Testis (tissue), 3 donors: ENCODE results near the gene DRC7. TPM values are rescaled to one million over a fixed set of nuclear protein-coding genes. Genes with fewer than 3 reads are reported as not detected.
"Not testable (repeated sequence)": the region's sequence is repeated elsewhere in the genome, so short reads cannot be mapped to it uniquely, and the experiment has no call there.

Experiments
- DNase-seq: peaks from one replicate; pipeline ENCODE4 v3.0.0-alpha.2; 2019
- H3K27ac ChIP-seq, 2 donors: fragments of 200-600 bp; sonication (generic); one replicate each; pipeline ENCODE4 v1.5.1; 2019
- H3K27me3 ChIP-seq: fragments of 200-600 bp; sonication (generic); one replicate; pipeline ENCODE4 v1.5.1; 2019
- H3K36me3 ChIP-seq: fragments of 200-600 bp; sonication (generic); one replicate; pipeline ENCODE4 v1.5.1; 2017; ENCODE audit warnings: low read depth; ENCODE audit errors: missing control alignments
- H3K4me1 ChIP-seq: fragments of 200-600 bp; sonication (generic); one replicate; pipeline ENCODE4 v1.5.1; 2019
- H3K4me3 ChIP-seq, 2 donors: fragments of 200-600 bp; sonication (generic); one replicate each; pipeline ENCODE4 v1.5.1; 2017 to 2019
- H3K9me3 ChIP-seq: fragments of 200-600 bp; sonication (generic); one replicate; pipeline ENCODE4 v1.5.1; 2017
- POLR2A ChIP-seq: fragments of 450-650 bp; IDR thresholded peaks from one replicate; pipeline ENCODE4 v1.6.1; 2017; ENCODE audit warnings: antibody characterized with exemption, mild to moderate bottlenecking, moderate library complexity
- WGBS, 2 donors: methylation state at CpG; one replicate each; pipeline ENCODE4 v1.1.5; 2018; 5-methylcytosine and 5-hydroxymethylcytosine counted together
- intact Hi-C: fragments of 100-400 bp; cut with DNase I; formaldehyde crosslinking; loops from one replicate; pipeline ENCODE4 v1.15.1; 2023; ENCODE audit warnings: low total_unique reads
- polyA plus RNA-seq: library from polyadenylated mRNA; stranded (reverse); fragments of 350-450 nt; fragmentation: Illumina TruSeq; extraction: RNeasy Lipid Tissue Mini Kit (QIAGEN cat#74804); gene quantifications from one replicate; pipeline ENCODE4 v1.2.3, GENCODE V29; 2014; ENCODE audit warnings: low read depth, low replicate concordance; ENCODE audit not compliant: insufficient read depth
- total RNA-seq, 2 donors: library from RNA; depleted of rRNA; stranded (reverse); fragments of >200 nt; gene quantifications; one replicate each; pipeline ENCODE4 v1.2.3, GENCODE V29; 2016
- TF ChIP-seq, protein P1 (sequence below), 3 experiments: fragments of 450-650 bp in 2 of 3; fragments of 200-600 bp in 1 of 3; sonication (generic) in 1 of 3; IDR thresholded peaks; one replicate each; pipeline ENCODE4 v1.5.1; 2016 to 2019; ENCODE audit warnings: antibody characterized with exemption in 3 of 3, mild to moderate bottlenecking in 2 of 3, moderate library complexity in 1 of 3

DRC7 gene
- total and polyA plus RNA-seq, 3 donors from 2014 or later: 35.4 to 199 (median 62.7) TPM

DNA sequence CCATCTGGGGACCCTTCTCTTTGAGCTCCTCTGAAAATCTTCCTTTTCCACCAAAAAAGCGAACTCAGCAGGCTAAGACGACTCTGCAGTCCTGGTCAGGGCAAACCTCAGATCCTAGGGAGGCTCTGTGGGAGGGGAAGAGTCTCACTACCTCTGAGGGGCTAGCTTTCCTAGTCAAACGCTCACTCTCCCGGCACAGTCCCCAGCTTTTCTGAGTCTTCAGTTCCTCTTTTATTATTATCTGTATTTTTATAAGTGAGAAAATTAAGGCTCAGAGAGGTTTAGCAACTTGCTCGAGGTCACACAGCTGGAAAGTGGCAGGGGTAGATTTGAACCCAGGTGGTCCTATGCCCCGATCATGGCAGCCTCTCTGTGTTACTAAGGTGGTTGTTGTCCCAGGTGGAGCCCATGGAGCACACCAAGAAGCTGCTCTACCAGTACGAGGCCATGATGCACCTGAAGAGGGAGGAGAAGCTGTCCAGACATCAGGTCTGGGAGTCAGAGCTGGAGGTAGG lies 31.9 kb downstream of the DRC7 start:
- no peaks in the 10 kb centered on the region for H3K9me3 ChIP-seq
- no peaks in the 10 kb centered on the region for H3K27me3 ChIP-seq
- no peaks in the 10 kb centered on the region for H3K4me1 ChIP-seq
- TF ChIP-seq, protein P1, sequence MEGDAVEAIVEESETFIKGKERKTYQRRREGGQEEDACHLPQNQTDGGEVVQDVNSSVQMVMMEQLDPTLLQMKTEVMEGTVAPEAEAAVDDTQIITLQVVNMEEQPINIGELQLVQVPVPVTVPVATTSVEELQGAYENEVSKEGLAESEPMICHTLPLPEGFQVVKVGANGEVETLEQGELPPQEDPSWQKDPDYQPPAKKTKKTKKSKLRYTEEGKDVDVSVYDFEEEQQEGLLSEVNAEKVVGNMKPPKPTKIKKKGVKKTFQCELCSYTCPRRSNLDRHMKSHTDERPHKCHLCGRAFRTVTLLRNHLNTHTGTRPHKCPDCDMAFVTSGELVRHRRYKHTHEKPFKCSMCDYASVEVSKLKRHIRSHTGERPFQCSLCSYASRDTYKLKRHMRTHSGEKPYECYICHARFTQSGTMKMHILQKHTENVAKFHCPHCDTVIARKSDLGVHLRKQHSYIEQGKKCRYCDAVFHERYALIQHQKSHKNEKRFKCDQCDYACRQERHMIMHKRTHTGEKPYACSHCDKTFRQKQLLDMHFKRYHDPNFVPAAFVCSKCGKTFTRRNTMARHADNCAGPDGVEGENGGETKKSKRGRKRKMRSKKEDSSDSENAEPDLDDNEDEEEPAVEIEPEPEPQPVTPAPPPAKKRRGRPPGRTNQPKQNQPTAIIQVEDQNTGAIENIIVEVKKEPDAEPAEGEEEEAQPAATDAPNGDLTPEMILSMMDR (IDR thresholded peaks at IDR 0.05): no peak
- no peak for TF ChIP-seq POLR2A
- WGBS, 2 donors: 62 to 72% methylated on average over 7 of the region's 7 CpGs
- no peak for DNase-seq
- intact Hi-C loops: no loop called here
- no peaks in the 10 kb centered on the region for H3K36me3 ChIP-seq
- no peak overlapping the region for H3K4me3 ChIP-seq
- H3K27ac ChIP-seq: no peak overlapping the region

DNA sequence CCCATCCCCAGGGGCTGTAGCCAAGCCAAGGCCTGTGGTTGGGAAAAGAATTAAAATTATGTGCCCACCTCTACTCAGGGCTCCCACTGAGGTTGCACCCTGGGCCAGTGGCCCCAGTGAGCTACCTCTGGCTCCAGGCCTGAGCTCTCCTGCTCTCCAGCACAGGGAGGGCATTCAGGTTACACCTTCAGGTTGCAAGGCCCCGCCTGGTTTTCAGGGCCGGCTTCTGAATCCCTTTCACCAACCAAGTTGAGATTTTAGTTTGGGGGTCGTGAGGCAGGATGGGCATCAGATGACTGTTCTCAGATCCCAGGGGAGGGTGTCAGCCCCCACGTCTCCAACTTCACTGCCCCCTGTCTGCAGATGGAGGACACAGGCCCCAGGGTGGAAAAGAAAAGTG lies 33.0 kb downstream of the DRC7 start:
- no peaks in the 10 kb centered on the region for H3K36me3 ChIP-seq
- TF ChIP-seq, protein P1 (IDR thresholded peaks at IDR 0.05): no peak
- H3K4me3 ChIP-seq: no peak overlapping the region
- H3K27me3 ChIP-seq: no peaks in the 10 kb centered on the region
- WGBS, 2 donors: 74 to 80% methylated on average over 4 of the region's 4 CpGs
- intact Hi-C loops: no loop called here
- H3K27ac ChIP-seq: no peak overlapping the region
- DNase-seq: no peak
- H3K9me3 ChIP-seq: no peaks in the 10 kb centered on the region
- no peaks in the 10 kb centered on the region for H3K4me1 ChIP-seq

DNA sequence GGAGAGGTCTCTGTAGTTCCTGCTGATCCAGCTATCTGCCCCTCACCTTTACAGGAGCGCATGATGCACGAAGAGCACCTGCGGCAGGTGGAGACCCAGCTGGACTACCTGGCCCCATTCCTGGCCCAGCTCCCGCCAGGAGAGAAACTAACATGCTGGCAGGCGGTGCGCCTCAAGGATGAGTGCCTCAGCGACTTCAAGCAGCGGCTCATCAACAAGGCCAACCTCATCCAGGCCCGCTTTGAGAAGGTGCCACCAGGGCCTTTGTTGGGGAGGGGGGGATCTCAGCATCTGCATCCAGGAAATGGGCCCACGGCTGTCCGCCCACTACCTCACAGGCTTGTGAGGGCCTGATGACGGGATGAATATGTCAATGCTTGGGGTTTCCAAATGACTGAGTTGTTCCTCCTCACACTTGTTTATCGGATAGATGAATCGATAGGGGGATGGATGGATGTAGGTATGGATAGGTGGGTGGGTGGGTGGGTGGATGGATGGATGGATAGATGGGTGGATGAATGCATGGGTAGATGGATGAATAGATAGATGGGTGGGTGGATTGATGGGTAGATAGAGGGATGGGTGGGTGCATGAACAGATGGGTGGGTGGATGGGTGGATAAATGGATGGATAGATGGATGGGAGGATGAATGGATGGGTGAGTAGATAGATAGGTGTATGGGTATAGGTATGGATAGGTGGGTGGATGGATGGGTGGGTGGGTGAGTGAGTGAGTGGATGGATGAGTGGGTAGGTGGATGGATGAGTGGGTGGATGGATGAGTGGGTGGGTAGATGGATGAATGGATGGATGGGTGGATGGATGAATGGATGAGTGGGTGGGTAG lies 34.0 kb downstream of the DRC7 start:
- no peak overlapping the region for H3K27ac ChIP-seq
- H3K4me1 ChIP-seq: no peaks in the 10 kb centered on the region
- no peak for TF ChIP-seq POLR2A
- TF ChIP-seq, protein P1 (IDR thresholded peaks at IDR 0.05): no peak
- H3K27me3 ChIP-seq: no peaks in the 10 kb centered on the region
- no peak overlapping the region for H3K4me3 ChIP-seq
- no peaks in the 10 kb centered on the region for H3K36me3 ChIP-seq
- intact Hi-C loops: no loop called here
- no peaks in the 10 kb centered on the region for H3K9me3 ChIP-seq
- WGBS, 2 donors: 87 to 97% methylated on average over 8 to 14 of the region's 14 CpGs
- DNase-seq: no peak

DNA sequence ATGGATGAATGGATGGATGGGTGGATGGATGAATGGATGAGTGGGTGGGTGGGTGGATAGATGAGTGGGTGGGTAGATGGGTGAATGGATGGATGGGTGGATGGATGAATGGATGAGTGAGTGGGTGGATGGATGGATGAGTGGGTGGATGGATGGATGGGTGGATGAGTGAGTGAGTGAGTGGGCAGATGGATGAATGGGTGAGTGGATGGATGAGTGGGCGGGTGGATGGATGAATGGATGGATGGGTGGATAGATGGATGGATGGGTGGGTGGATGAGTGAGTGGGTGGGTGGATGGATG lies 34.5 kb downstream of the DRC7 start:
- no peak for DNase-seq
- WGBS, 2 donors: 89 to 96% methylated on average over 1 of the region's 1 CpG
- H3K27ac ChIP-seq: no peak overlapping the region
- H3K9me3 ChIP-seq: no peaks in the 10 kb centered on the region
- TF ChIP-seq POLR2A: no peak
- TF ChIP-seq, protein P1 (IDR thresholded peaks at IDR 0.05): no peak
- H3K4me1 ChIP-seq: no peaks in the 10 kb centered on the region
- H3K4me3 ChIP-seq: no peak overlapping the region
- H3K27me3 ChIP-seq: no peaks in the 10 kb centered on the region
- no peaks in the 10 kb centered on the region for H3K36me3 ChIP-seq
- intact Hi-C loops: no loop called here

DNA sequence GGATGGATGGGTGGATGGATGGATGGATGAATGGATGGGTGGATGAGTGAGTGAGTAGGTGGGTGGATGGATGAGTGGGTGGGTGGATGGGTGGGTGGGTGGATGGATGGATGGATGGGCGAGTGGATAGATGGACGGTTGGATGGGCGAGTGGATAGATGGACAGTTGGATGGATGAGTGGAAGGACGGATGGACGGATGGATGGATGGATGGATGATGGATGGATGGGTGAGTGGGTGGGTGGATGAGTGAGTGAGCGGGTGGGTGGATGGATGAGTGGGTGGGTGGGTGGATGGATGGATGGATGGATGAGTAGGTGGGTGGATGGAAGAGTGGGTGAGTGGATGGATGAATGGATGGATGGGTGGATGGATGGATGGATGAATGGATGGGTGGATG lies 35.2 kb downstream of the DRC7 start:
- H3K27ac ChIP-seq, H3K36me3 ChIP-seq, H3K9me3 ChIP-seq, H3K27me3 ChIP-seq, intact Hi-C loops, DNase-seq, H3K4me1 ChIP-seq, H3K4me3 ChIP-seq: not testable (repeated sequence)
- WGBS, 2 donors: 88 to 98% methylated on average over 5 to 6 of the region's 6 CpGs
